AG04450 (cell line): ENCODE results near the gene IDH1. TPM values are rescaled to one million over a fixed set of nuclear protein-coding genes. Genes with fewer than 3 reads are reported as not detected.

Experiments
- CTCF ChIA-PET: fragments of 300-600, 350-600 bp; formaldehyde crosslinking; extraction: SDS; loops from one replicate; lab custom pipeline; 2022; ENCODE audit warnings: antibody characterized with exemption, inconsistent platforms; lab: Charles Lee
- POLR2A ChIA-PET: fragments of 350-600 bp; formaldehyde crosslinking; extraction: SDS; loops from one replicate; lab custom pipeline; 2021; ENCODE audit warnings: antibody characterized with exemption, inconsistent platforms; lab: Yijun Ruan, JAX
- DNase-seq: peaks from one replicate; pipeline ENCODE4 v3.0.0-alpha.2; 2011; ENCODE audit warnings: low read depth, low spot score
- H3K27ac ChIP-seq: one replicate; pipeline ENCODE4 v1.5.1; 2012; ENCODE audit warnings: low read depth, low read length, control low read depth
- H3K27me3 ChIP-seq: one replicate; pipeline ENCODE4 v1.6.0; 2012; ENCODE audit warnings: low read length; ENCODE audit not compliant: control insufficient read depth, insufficient read depth
- H3K4me3 ChIP-seq: 2 replicates; pipeline ENCODE4 v1.5.1; 2011; ENCODE audit warnings: mild to moderate bottlenecking, low read depth, low read length, control low read depth
- H3K9me3 ChIP-seq: 2 replicates; pipeline ENCODE4 v1.5.1; 2012; ENCODE audit warnings: low read length; ENCODE audit not compliant: control insufficient read depth, insufficient read depth
- polyA plus RNA-seq: library from polyadenylated mRNA; depleted of rRNA; stranded (reverse); fragments of >200 nt; gene quantifications from 2 replicates; pipeline ENCODE4 v1.2.3, GENCODE V29; 2011
- TF ChIP-seq, protein P1 (sequence below): IDR thresholded peaks from 2 replicates; pipeline ENCODE4 v1.5.1; 2011; ENCODE audit warnings: low read depth, low read length, control low read depth, inconsistent platforms

Gene IDH1
- polyA plus RNA-seq, 1 experiment: 148 TPM

DNA sequence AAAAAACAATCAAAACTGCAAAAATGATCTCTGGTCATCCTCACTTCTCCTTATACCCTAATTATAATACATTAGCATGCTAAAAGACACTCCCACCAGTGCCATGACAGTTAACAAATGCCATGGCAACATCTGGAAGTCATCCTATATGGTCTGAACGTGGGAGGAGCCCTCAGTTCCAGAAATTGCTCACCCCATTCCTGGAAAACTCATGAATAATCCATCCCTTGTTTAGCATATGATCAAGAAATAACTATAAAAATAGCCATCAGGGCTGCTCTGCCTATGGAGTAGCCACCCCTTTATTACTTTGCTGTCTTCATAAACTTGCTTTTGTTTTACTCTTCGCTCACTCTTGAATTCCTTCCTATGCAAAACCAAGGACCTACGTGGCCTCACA lies 59.3 kb downstream of the IDH1 start:
- Histone ChIP-seq H3K9me3 (no peaks in the 10 kb centered on the region), H3K27me3 (no peaks in the 10 kb centered on the region), H3K27ac (no peak overlapping the region), H3K4me3 (no peak overlapping the region)
- TF ChIP-seq, protein P1, sequence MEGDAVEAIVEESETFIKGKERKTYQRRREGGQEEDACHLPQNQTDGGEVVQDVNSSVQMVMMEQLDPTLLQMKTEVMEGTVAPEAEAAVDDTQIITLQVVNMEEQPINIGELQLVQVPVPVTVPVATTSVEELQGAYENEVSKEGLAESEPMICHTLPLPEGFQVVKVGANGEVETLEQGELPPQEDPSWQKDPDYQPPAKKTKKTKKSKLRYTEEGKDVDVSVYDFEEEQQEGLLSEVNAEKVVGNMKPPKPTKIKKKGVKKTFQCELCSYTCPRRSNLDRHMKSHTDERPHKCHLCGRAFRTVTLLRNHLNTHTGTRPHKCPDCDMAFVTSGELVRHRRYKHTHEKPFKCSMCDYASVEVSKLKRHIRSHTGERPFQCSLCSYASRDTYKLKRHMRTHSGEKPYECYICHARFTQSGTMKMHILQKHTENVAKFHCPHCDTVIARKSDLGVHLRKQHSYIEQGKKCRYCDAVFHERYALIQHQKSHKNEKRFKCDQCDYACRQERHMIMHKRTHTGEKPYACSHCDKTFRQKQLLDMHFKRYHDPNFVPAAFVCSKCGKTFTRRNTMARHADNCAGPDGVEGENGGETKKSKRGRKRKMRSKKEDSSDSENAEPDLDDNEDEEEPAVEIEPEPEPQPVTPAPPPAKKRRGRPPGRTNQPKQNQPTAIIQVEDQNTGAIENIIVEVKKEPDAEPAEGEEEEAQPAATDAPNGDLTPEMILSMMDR: no peak
- CTCF ChIA-PET: interaction anchor here (1.8 kb wide), 1 partner anchor 20 kb away, joined by 7 read pairs; no protein-coding TSS in a partner anchor
- POLR2A ChIA-PET: no interaction called here
- no peak for DNase-seq

DNA sequence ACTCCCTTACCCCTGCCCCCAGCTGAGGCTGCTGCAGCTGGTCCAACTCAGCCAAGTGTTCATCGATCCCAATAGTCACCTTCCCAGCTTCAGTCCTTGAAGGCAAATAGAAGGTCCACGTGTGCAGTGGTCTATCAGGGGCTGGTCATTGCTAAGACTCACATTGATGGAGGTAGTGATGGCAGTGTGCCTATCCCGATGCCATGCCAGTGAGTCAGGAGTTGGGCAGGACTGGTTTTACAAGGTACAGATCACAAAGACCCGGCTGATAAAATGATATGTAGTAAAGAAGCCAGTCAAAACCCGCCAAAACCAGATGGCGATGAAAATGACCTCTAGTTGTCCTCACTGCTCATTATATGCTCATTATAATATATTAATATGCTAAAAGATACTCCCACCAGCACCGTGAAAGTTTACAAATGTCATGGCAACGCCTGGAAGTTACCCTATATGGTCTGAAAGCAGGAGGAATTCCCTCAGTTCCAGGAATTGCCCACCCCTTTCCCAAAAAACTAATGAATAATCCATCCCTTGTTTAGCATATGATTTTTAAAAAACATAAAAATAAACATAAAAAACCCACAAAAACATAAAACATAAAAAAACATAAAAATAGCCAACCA lies 62.1 kb downstream of the IDH1 start:
- ChIA-PET POLR2A (no interaction called here), CTCF (interaction anchor here (6.3 kb wide), 1 partner anchor 17 kb away, joined by 46 read pairs; no protein-coding TSS in a partner anchor)
- Histone ChIP-seq H3K9me3 (no peaks in the 10 kb centered on the region), H3K4me3 (no peak overlapping the region), H3K27me3 (no peaks in the 10 kb centered on the region), H3K27ac (no peak overlapping the region)
- TF ChIP-seq, protein P1: no peak
- no peak for DNase-seq

GRCh38 chr2:208189810-208190503 lies 64.9 kb downstream of the IDH1 start, which contains the start of gene C2orf80:
Gene C2orf80, minus strand, starts transcription at chr2:208190030. Its CDS starts 3,044 bp downstream, at chr2:208186986.
- CTCF ChIA-PET: interaction anchor here (6.3 kb wide), 1 partner anchor 14 kb away, joined by 46 read pairs; no protein-coding TSS in a partner anchor
- Histone ChIP-seq H3K27ac (no peak within 1 kb of the TSS), H3K27me3 (peaks cover 7% of the 10 kb centered on the region), H3K4me3 (no peak within 1 kb of the TSS), H3K9me3 (no peaks in the 10 kb centered on the region)
- POLR2A ChIA-PET: no interaction called here
- no peak for DNase-seq
- TF ChIP-seq, protein P1: no peak

GRCh38 chr2:208189069-208189809 lies 65.6 kb downstream of the IDH1 start:
- H3K4me3 ChIP-seq: no peak overlapping the region
- ChIA-PET POLR2A (no interaction called here), CTCF (interaction anchor here (6.3 kb wide), 1 partner anchor 14 kb away, joined by 46 read pairs; no protein-coding TSS in a partner anchor)
- no peaks in the 10 kb centered on the region for H3K9me3 ChIP-seq
- no peak for DNase-seq
- TF ChIP-seq, protein P1: no peak
- H3K27me3 ChIP-seq: peaks cover 9% of the 10 kb centered on the region
- H3K27ac ChIP-seq: no peak overlapping the region
